Mesenchymal stem cell (in vitro differentiated cells and primary cell): ENCODE measurements around the gene MYO15B.

ENCODE experiments used
- DNase-seq: peaks from one replicate; pipeline ENCODE4 v3.0.0-alpha.2; 2013
- H2AFZ ChIP-seq: one replicate; pipeline ENCODE4 v1.6.1; 2013; ENCODE audit warnings: low read depth, mild to moderate bottlenecking, control low read depth, inconsistent platforms, low read length, moderate library complexity
- H2AK5ac ChIP-seq: 2 replicates; pipeline ENCODE4 v1.6.1; 2013; ENCODE audit warnings: low read length, moderate library complexity, mild to moderate bottlenecking, inconsistent platforms; ENCODE audit not compliant: severe bottlenecking
- H2BK120ac ChIP-seq: one replicate; pipeline ENCODE4 v1.6.1; 2013; ENCODE audit warnings: low read depth, mild to moderate bottlenecking, inconsistent platforms, low read length, moderate library complexity
- H2BK12ac ChIP-seq, 2 experiments: one replicate each; pipeline ENCODE4 v1.6.1; 2013; ENCODE audit warnings: inconsistent platforms in 2 of 2, low read length in 2 of 2, mild to moderate bottlenecking in 2 of 2, moderate library complexity in 2 of 2, control low read depth in 1 of 2
- H2BK15ac ChIP-seq: one replicate; pipeline ENCODE4 v1.6.1; 2013; ENCODE audit warnings: mild to moderate bottlenecking, low read depth, inconsistent platforms; ENCODE audit not compliant: poor library complexity, severe bottlenecking
- H2BK5ac ChIP-seq: 2 replicates; pipeline ENCODE4 v1.6.1; 2013; ENCODE audit warnings: low read depth, mild to moderate bottlenecking, low read length, control low read depth, inconsistent platforms; ENCODE audit not compliant: poor library complexity, severe bottlenecking
- H3K14ac ChIP-seq, 2 experiments: one replicate each; pipeline ENCODE4 v1.6.1; 2013; ENCODE audit warnings: inconsistent platforms in 2 of 2, low read length in 2 of 2, control low read depth in 1 of 2, mild to moderate bottlenecking in 1 of 2, moderate library complexity in 1 of 2
- H3K18ac ChIP-seq, 2 experiments: one replicate each; pipeline ENCODE4 v1.6.1; 2013; ENCODE audit warnings: inconsistent platforms in 2 of 2, low read length in 2 of 2, control low read depth in 1 of 2, low read depth in 1 of 2, mild to moderate bottlenecking in 1 of 2
- H3K23ac ChIP-seq, 2 experiments: one replicate each; pipeline ENCODE4 v1.6.1; 2013; ENCODE audit warnings: inconsistent platforms in 2 of 2, low read length in 2 of 2, mild to moderate bottlenecking in 2 of 2, moderate library complexity in 2 of 2, control low read depth in 1 of 2
- H3K27ac ChIP-seq: 2 replicates; pipeline ENCODE4 v1.5.1; 2013; ENCODE audit warnings: mild to moderate bottlenecking, moderate library complexity, low read length, control low read depth, inconsistent platforms; ENCODE audit not compliant: poor library complexity, severe bottlenecking
- H3K27me3 ChIP-seq, 2 experiments: 2 replicates each; pipeline versions ENCODE4 v1.6.1 to v1.7.0; 2013; ENCODE audit warnings: low read length in 2 of 2, mild to moderate bottlenecking in 2 of 2, moderate library complexity in 2 of 2, control low read depth in 1 of 2, inconsistent platforms in 1 of 2; ENCODE audit not compliant: control insufficient read depth in 1 of 2, insufficient read depth in 1 of 2
- H3K36me3 ChIP-seq, 2 experiments: 2 replicates each; pipeline versions ENCODE4 v1.6.1 to v1.7.0; 2013; ENCODE audit warnings: low read length in 2 of 2, control low read depth in 1 of 2, inconsistent platforms in 1 of 2, low read depth in 1 of 2, mild to moderate bottlenecking in 1 of 2; ENCODE audit not compliant: insufficient read depth in 2 of 2, control insufficient read depth in 1 of 2
- H3K4ac ChIP-seq, 2 experiments: one replicate each; pipeline ENCODE4 v1.6.1; 2013; ENCODE audit warnings: inconsistent platforms in 2 of 2, low read length in 2 of 2, mild to moderate bottlenecking in 2 of 2, moderate library complexity in 2 of 2, control low read depth in 1 of 2, low read depth in 1 of 2
- H3K4me1 ChIP-seq: 2 replicates; pipeline ENCODE4 v1.6.1; 2013; ENCODE audit warnings: low read depth, low read length, control low read depth; ENCODE audit not compliant: control insufficient read depth, insufficient read depth
- H3K4me2 ChIP-seq: 2 replicates; pipeline ENCODE4 v1.6.1; 2013; ENCODE audit warnings: low read length, mild to moderate bottlenecking, inconsistent platforms; ENCODE audit not compliant: poor library complexity, severe bottlenecking
- H3K4me3 ChIP-seq, 2 experiments: 2 replicates each; pipeline versions ENCODE4 v1.5.1 to v1.7.0; 2013; ENCODE audit warnings: low read length in 2 of 2, mild to moderate bottlenecking in 2 of 2, control low read depth in 1 of 2, low read depth in 1 of 2; ENCODE audit not compliant: insufficient read depth in 1 of 2
- H3K79me1 ChIP-seq: replicated peaks from 2 replicates; pipeline ENCODE4 v1.6.1; 2013; ENCODE audit warnings: mild to moderate bottlenecking, control low read depth, low read length, inconsistent platforms; ENCODE audit not compliant: poor library complexity, severe bottlenecking
- H3K9ac ChIP-seq: 2 replicates; pipeline ENCODE4 v1.7.0; 2013; ENCODE audit warnings: mild to moderate bottlenecking, low read length, moderate library complexity
- H3K9me3 ChIP-seq: 2 replicates; pipeline ENCODE4 v1.7.0; 2013; ENCODE audit warnings: mild to moderate bottlenecking, low read length; ENCODE audit not compliant: control insufficient read depth
- H4K8ac ChIP-seq: one replicate; pipeline ENCODE4 v1.6.1; 2013; ENCODE audit warnings: inconsistent platforms, mild to moderate bottlenecking, low read length, moderate library complexity
- H4K91ac ChIP-seq: one replicate; pipeline ENCODE4 v1.6.1; 2013; ENCODE audit warnings: mild to moderate bottlenecking, low read length, inconsistent platforms
- WGBS: methylation state at CpG from one replicate; pipeline ENCODE4 v1.1.7; 2013; ENCODE audit warnings: mixed read lengths; 5-methylcytosine and 5-hydroxymethylcytosine counted together

Gene MYO15B

DNA sequence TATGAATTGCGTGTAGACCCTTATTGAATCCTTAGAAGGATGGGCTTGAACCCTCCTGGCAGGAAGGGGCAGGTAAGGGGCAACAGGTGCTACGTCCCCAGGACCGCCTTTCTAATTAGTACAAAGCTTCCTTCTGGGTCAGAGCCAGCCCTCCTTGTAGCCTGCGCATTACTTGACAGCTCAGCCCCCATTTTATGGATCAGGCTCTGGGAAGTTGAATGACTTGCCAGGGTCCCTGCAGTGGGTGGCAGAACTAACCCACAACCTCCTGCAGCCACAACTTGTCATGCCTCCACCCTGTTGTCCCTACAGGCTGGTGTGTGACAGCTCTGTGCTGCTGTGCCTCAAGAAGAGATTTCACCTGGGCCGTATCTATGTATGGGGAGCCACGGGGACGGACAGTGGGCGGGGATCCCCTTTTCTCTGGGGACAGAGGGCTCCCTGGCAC, 2.7 kb downstream of the MYO15B start:
- H3K14ac ChIP-seq, result no peak overlapping the region
- H3K27me3 ChIP-seq, result peaks cover 15 to 67% of the 10 kb centered on the region in 2 experiments
- no peak overlapping the region for H2BK12ac ChIP-seq
- no peak overlapping the region for H3K27ac ChIP-seq
- no peak overlapping the region for H2BK5ac ChIP-seq
- no peak overlapping the region for H3K4me2 ChIP-seq
- no peak overlapping the region for H2BK15ac ChIP-seq
- H2BK120ac ChIP-seq, result no peak overlapping the region
- H3K4ac ChIP-seq, result no peak overlapping the region
- H3K36me3 ChIP-seq, result no peaks in the 10 kb centered on the region
- H4K91ac ChIP-seq, result no peak overlapping the region
- DNase-seq, result no peak
- no peak overlapping the region for H3K4me3 ChIP-seq
- no peak overlapping the region for H2AFZ ChIP-seq
- H4K8ac ChIP-seq, result no peak overlapping the region
- peaks cover 4% of the 10 kb centered on the region for H3K9me3 ChIP-seq
- no peak overlapping the region for H3K23ac ChIP-seq
- H3K79me1 ChIP-seq, result no peaks in the 10 kb centered on the region
- H3K18ac ChIP-seq, result no peak overlapping the region
- H2AK5ac ChIP-seq, result no peak overlapping the region
- H3K9ac ChIP-seq, result no peak overlapping the region
- WGBS, result 93% methylated on average over 8 of the region's 8 CpGs
- H3K4me1 ChIP-seq, result peaks cover 17% of the 10 kb centered on the region

DNA sequence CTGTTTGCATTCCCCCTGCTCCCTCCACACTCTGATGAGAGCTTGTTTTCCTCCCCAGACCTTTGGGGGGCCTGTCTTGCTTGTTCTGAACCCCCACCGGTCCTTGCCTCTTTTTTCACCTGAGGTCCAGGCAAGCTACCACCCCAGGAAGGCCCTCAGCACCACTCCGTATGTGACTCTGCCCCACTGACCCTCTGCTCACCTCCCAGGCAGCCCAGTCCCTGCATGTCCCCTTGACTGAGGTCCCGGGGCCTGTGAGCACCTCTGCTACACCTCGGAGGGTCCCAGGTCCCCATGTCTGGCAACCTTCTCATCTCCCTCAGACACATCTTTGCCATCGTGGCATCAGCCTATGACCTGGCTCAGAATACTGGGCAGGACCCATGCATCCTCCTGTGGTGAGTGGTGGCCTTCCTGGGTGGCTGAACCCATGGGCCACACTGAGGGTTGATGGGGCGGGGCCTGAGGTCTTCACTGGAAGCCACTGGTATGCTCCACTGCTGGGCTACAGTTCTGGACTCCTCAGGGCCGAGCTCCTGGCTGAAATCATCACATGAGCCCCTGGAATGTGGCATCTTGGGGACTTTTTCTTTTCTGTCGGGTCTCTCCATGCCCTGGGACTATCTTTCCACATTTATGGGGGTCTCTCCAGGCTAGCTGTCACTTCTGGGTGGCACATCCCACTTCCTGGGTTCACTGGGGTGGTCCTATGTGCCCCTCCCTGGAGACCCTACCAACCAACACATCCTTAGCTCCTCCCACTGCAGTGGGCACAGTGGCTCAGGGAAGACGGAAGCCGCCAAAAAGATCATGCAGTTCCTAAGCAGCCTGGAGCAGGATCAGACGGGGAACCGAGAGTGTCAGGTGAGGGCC, 3.5 kb downstream of the MYO15B start:
- no peak overlapping the region for H2BK15ac ChIP-seq
- no peak overlapping the region for H3K9ac ChIP-seq
- no peak overlapping the region for H4K8ac ChIP-seq
- no peaks in the 10 kb centered on the region for H3K9me3 ChIP-seq
- no peak overlapping the region for H3K4me3 ChIP-seq
- H3K14ac ChIP-seq, result no peak overlapping the region
- no peak overlapping the region for H2BK5ac ChIP-seq
- no peak for DNase-seq
- H4K91ac ChIP-seq, result no peak overlapping the region
- no peak overlapping the region for H2BK120ac ChIP-seq
- H3K4me2 ChIP-seq, result no peak overlapping the region
- H3K79me1 ChIP-seq, result no peaks in the 10 kb centered on the region
- peaks cover 17% of the 10 kb centered on the region for H3K4me1 ChIP-seq
- no peak overlapping the region for H3K23ac ChIP-seq
- H3K27ac ChIP-seq, result no peak overlapping the region
- H2AFZ ChIP-seq, result no peak overlapping the region
- H2AK5ac ChIP-seq, result no peak overlapping the region
- H3K27me3 ChIP-seq, result peaks cover 22 to 69% of the 10 kb centered on the region in 2 experiments
- H2BK12ac ChIP-seq, result no peak overlapping the region
- H3K4ac ChIP-seq, result no peak overlapping the region
- H3K36me3 ChIP-seq, result no peaks in the 10 kb centered on the region
- H3K18ac ChIP-seq, result no peak overlapping the region
- WGBS, result 95% methylated on average over 12 of the region's 12 CpGs

DNA sequence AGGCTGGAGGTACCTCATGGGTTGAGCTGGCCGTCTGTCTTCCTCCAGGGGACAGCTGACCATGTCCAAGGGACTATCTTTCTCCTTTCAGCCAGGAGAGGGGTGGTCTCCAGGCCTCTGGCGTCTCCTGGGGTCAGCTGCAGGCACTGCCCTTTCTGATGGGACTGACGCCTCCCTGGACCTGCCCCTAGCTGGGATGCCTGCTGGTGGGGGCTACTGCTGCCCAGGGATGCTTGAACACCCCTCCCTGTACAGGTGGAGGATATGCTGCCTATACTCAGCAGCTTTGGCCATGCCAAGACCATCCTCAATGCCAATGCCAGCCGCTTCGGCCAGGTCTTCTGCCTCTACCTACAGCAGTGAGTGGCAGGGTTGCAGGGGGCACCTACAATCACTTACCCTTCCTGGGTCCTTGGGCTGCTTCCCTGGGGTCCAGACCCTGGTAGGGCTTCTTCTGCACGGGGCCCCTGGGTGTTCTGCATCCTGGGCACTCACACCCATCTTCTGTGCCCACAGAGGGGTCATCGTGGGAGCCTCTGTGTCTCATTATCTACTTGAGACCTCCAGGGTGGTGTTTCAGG, 4.2 kb downstream of the MYO15B start:
- Histone ChIP-seq H2BK120ac (no peak overlapping the region), H3K4me1 (peaks cover 17% of the 10 kb centered on the region), H2BK5ac (no peak overlapping the region), H3K4me2 (no peak overlapping the region), H3K9ac (no peak overlapping the region), H3K4me3 (no peak overlapping the region), H2AFZ (no peak overlapping the region), H2BK15ac (no peak overlapping the region), H2BK12ac (no peak overlapping the region), H3K18ac (no peak overlapping the region), H3K79me1 (no peaks in the 10 kb centered on the region), H3K4ac (no peak overlapping the region), H3K36me3 (no peaks in the 10 kb centered on the region), H2AK5ac (no peak overlapping the region), H3K14ac (no peak overlapping the region), H4K91ac (no peak overlapping the region), H3K27me3 (peaks cover 26 to 71% of the 10 kb centered on the region in 2 experiments), H3K9me3 (no peaks in the 10 kb centered on the region), H4K8ac (no peak overlapping the region), H3K27ac (no peak overlapping the region), H3K23ac (no peak overlapping the region)
- WGBS, result 89% methylated on average over 7 of the region's 7 CpGs
- DNase-seq, result no peak

DNA sequence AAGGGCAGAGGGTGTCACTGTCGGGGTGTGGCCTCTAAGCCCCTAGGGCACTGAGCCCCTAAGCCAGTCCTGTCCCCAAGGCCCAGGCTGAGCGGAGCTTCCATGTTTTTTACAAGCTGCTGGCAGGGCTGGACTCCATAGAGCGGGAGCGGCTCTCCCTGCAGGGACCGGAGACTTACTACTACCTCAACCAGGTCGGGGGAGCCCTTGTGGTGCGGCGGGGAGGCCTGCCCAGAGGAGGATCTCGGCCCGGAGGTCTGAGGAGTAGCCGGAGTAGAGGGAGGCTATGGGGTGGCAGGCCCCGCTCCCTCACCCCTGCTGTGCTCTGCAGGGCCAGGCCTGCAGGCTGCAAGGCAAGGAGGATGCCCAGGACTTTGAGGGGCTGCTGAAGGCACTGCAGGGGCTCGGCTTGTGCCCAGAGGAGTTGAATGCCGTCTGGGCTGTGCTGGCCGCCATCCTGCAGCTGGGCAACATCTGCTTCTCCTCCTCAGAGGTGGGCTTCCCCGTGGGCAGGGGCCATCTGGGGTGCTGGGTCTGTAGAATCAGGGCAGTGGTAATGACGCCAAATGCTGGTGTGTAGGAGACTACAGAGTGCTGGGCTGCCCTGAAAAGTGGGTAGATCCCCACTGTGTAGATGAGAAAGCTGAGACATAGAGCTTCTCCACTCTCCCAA, 4.9 kb downstream of the MYO15B start:
- no peak overlapping the region for H3K14ac ChIP-seq
- no peak overlapping the region for H3K4me2 ChIP-seq
- WGBS, result 93% methylated on average over 14 of the region's 17 CpGs
- no peak overlapping the region for H2BK120ac ChIP-seq
- no peaks in the 10 kb centered on the region for H3K9me3 ChIP-seq
- peak overlapping the region; percentile 29 for H2AFZ ChIP-seq
- peaks cover 17% of the 10 kb centered on the region for H3K4me1 ChIP-seq
- H4K91ac ChIP-seq, result no peak overlapping the region
- no peak overlapping the region for H4K8ac ChIP-seq
- H3K36me3 ChIP-seq, result no peaks in the 10 kb centered on the region
- H2BK12ac ChIP-seq, result no peak overlapping the region
- no peak overlapping the region for H3K27ac ChIP-seq
- H3K27me3 ChIP-seq, result peaks cover 25 to 65% of the 10 kb centered on the region in 2 experiments
- no peak overlapping the region for H2AK5ac ChIP-seq
- no peak overlapping the region for H3K4me3 ChIP-seq
- no peaks in the 10 kb centered on the region for H3K79me1 ChIP-seq
- H3K9ac ChIP-seq, result no peak overlapping the region
- no peak overlapping the region for H3K18ac ChIP-seq
- DNase-seq, result no peak
- H2BK15ac ChIP-seq, result no peak overlapping the region
- no peak overlapping the region for H3K23ac ChIP-seq
- no peak overlapping the region for H3K4ac ChIP-seq
- no peak overlapping the region for H2BK5ac ChIP-seq
